ENCODE results near the gene ETF1. TPM values are rescaled to one million over a fixed set of nuclear protein-coding genes. Genes with fewer than 3 reads are reported as not detected.
A peak's percentile ranks its signal among the peaks of the same experiment; 100 is the strongest.

ETF1 gene
- 100 to 1,000 TPM; 150 to 165 TPM for total RNA-seq
- total RNA-seq: 180 to 325 reads per million in 2 donors

DNA sequence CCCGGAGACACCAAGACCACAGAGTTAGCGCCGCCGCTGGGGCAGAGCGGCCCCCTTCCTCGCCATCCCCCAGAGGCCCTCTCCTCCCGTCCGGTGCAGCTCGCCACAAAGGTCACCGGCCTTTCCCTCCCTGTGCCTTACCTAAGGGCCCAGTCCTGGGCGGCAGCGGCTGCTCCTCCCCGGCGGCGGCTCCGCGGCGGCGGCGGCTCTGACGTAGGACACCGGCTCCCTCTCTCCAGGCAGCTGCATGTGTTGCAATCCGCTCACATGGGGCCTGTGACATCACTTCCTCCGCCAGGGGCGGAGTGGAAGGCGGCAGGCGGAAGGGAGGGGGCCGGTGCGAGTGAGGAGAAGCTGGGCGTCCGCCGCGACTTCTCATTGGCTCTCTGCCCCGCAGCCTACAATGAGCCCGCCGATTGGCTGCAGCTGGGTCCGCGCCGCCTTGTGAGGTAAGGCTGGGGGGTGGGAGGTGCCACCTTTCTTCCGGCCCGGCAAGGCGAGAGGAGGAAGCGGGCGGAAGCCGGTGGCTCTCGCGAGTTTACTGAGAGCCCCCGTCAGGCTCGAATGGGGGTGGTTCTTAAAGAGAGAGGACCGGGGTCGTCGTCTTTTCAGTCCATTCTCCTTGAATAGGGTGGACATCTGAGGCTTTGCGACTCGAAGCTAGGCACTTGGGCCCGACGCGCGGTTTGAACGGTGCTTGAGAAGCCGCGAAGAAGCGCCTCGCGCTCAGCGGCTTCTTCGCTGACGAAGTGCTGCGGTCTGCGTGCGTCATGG is at the start of gene ETF1:
TSS of gene ETF1 (minus strand) at position 281 of the 774 bp plus-strand sequence. CDS start 318 bp downstream, outside the sequence.
- H3K36me3 Mint-ChIP-seq (ENCODE audit: low read depth): peaks cover 6% of the 10 kb centered on the region
- H3K9me3 ChIP-seq (ENCODE audit: control insufficient read depth, low read length, poor library complexity, severe bottlenecking): no peaks in the 10 kb centered on the region
- peaks cover 50% of the 10 kb centered on the region for H3K4me1 Mint-ChIP-seq
- no peaks in the 10 kb centered on the region for H3K27me3 Mint-ChIP-seq
- peak within 1 kb of the TSS; percentile 100 for H3K4me3 Mint-ChIP-seq
- DNase-seq: peak; percentile 98 to 99 (median 99)
- peak within 1 kb of the TSS; percentile 100 for H3K27ac Mint-ChIP-seq
- ATAC-seq: peak; percentile 90

DNA sequence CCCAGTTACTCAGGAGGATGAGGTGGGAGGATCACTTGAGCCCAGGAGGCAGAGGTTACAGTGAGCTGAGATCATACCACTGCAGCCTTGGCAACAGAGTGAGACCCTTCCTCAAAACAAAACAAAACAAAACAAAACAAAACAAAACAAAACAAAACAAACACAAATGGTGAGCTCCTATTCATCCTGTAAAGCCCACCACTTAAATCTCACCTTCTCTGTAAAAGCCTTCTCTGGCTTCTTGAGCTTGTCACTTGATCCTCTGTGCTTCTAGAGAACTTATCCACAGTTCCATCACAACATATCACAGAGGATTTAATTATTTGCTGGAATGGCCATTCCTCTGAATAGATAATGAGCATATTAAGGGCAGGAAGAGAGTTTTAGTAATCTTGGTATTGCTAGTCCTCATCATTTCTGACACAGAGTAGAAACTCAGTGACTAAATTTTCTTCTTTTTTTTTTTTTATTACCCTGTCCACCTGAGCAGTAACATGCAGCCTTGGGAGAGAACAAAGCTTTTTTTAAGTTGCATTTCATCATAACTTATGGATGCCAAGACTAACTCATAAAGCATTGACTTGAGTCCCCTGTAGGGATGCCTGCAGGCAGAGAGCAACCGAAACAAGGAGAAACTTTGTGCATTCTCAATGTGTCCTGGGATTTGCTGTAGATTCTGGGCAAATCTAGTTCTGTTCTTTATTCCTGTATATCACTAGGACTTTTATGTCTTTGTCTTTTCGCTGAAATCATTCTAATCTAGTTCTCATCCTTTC is 45.2 kb upstream of the ETF1 start:
- H3K4me1 Mint-ChIP-seq: no peaks in the 10 kb centered on the region
- no peaks in the 10 kb centered on the region for H3K9me3 ChIP-seq (ENCODE audit: control insufficient read depth, low read length, poor library complexity, severe bottlenecking)
- ATAC-seq (no peak), DNase-seq (no peak)
- H3K4me3 Mint-ChIP-seq: no peak overlapping the region
- H3K27ac Mint-ChIP-seq: no peak overlapping the region
- H3K27me3 Mint-ChIP-seq: peaks cover 33% of the 10 kb centered on the region
- H3K36me3 Mint-ChIP-seq (ENCODE audit: low read depth): no peaks in the 10 kb centered on the region

DNA sequence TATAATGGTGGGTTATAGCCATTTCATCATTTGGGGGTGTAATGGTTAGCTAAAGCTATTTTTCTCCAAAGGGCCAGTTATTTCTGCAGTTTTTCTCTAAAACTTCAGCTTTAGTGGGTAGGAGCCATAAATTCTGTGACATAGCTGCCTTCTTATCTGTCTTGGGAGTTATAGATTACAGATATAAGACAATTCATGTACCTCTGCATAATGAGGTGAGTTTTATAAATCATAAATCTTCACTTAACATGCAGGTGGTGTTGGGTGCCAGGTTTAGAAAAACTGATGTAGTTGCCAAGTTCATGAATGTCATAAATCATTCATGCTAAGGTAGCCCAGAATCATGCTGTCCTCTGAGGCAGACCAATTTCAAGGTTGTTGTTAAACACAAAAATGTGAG is 42.1 kb upstream of the ETF1 start:
- ATAC-seq (no peak), DNase-seq (no peak)
- no peaks in the 10 kb centered on the region for H3K9me3 ChIP-seq (ENCODE audit: control insufficient read depth, low read length, poor library complexity, severe bottlenecking)
- Mint-ChIP-seq H3K4me3 (no peak overlapping the region), H3K27ac (no peak overlapping the region), H3K27me3 (peaks cover 26% of the 10 kb centered on the region), H3K4me1 (no peaks in the 10 kb centered on the region), H3K36me3 (ENCODE audit: low read depth) (no peaks in the 10 kb centered on the region)

DNA sequence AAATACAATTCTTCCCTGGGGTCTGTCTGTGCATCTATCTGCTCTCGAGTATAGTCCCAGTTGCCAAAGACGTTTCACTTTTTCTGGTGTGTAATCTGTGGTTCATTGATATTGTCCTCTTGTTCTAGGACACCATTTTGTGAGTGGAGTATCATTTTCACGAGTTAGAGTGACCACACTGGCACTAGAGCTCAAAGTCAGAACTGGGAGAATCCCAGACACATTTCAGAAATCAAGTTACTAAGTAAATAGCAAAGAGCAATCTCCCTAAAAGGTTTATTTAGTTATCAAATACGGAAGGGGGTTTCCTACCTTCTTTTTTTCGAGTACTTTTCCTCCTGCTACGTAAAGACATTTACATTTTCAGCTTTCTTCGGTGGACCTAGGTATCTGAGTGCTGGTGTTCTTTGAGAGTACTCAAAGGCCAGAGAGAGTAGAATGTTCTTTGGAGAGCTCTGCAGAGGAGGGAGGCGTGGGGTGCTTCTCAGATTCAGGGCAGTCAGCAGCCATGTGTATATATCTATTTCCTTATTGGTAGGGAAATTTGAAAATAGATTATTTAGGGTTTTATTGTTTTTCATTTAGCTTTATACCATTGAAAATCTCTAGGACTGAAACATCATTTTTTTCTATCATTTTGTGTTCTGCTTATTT is 41.1 kb upstream of the ETF1 start:
- Mint-ChIP-seq H3K36me3 (ENCODE audit: low read depth) (no peaks in the 10 kb centered on the region), H3K27me3 (peaks cover 26% of the 10 kb centered on the region), H3K27ac (no peak overlapping the region), H3K4me3 (no peak overlapping the region), H3K4me1 (no peaks in the 10 kb centered on the region)
- no peak for ATAC-seq
- DNase-seq: no peak
- H3K9me3 ChIP-seq (ENCODE audit: control insufficient read depth, low read length, poor library complexity, severe bottlenecking): no peaks in the 10 kb centered on the region

DNA sequence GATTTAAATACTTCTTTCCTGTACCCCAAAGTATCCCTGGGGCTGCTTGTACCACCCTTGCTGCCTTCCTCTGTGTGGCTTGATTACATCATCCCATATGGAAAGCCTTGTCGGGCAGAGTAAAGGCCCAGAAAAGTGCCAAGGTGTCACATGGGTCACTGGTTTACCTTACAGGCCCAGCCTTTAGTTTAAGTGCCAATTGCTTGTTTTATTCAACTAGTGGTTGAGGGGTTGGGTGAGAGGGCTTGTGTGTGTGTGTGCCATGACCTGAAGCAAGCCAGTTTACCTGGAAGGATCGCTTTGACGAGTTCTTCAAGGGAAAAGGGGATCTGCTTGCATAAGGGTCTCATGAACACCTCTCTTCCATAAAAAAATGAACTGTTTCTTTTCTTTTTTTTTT is 39.9 kb upstream of the ETF1 start:
- Mint-ChIP-seq H3K36me3 (ENCODE audit: low read depth) (no peaks in the 10 kb centered on the region), H3K27ac (no peak overlapping the region), H3K4me1 (peaks cover under 1% of the 10 kb centered on the region), H3K4me3 (no peak overlapping the region), H3K27me3 (peaks cover 24% of the 10 kb centered on the region)
- no peaks in the 10 kb centered on the region for H3K9me3 ChIP-seq (ENCODE audit: control insufficient read depth, low read length, poor library complexity, severe bottlenecking)
- DNase-seq (no peak), ATAC-seq (no peak)

DNA sequence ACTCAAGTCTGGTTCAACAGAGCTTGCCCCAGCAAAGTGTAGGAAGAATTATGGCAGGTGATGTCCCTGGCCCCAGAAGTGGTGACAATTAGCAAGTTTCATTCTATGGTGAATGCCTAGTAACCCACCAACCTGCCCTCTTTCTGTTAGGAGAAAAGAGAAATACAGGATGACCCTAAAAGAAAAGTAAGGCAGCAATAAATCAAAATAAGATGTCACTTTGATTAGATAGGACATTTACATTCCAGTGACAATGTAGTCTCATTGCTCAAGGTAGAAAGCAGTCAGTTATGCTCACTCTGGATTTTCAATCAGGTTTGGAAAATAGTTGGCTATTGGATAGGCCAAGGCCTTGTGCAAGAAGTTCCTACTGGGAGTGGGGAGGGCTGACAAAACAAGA is 37.7 kb upstream of the ETF1 start:
- H3K27me3 Mint-ChIP-seq: peaks cover 10% of the 10 kb centered on the region
- H3K36me3 Mint-ChIP-seq (ENCODE audit: low read depth): no peaks in the 10 kb centered on the region
- ATAC-seq: no peak
- no peak overlapping the region for H3K4me3 Mint-ChIP-seq
- DNase-seq: no peak
- H3K27ac Mint-ChIP-seq: no peak overlapping the region
- peaks cover 4% of the 10 kb centered on the region for H3K4me1 Mint-ChIP-seq
- no peaks in the 10 kb centered on the region for H3K9me3 ChIP-seq (ENCODE audit: control insufficient read depth, low read length, poor library complexity, severe bottlenecking)

DNA sequence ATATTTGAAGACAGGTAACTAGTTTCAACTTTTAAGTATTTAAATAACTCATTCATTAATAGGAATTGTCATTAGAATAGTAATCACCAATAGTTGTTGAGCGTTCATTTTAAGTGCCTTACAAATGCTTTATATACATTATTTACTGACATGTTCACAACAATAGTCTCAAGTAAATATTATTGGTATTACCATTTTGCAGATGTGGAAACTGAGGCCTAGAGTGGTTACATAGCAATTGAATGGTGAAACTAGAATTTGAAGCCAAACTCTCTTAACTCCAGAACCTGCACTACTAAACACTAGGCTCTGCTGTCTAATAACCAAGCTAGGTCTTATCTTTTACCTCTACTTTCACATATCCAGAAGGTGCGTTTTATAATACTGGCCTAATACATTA is 37.0 kb upstream of the ETF1 start:
- Mint-ChIP-seq H3K27ac (no peak overlapping the region), H3K4me1 (peaks cover 7% of the 10 kb centered on the region), H3K36me3 (ENCODE audit: low read depth) (no peaks in the 10 kb centered on the region), H3K4me3 (no peak overlapping the region), H3K27me3 (peaks cover 5% of the 10 kb centered on the region)
- no peak for DNase-seq
- no peaks in the 10 kb centered on the region for H3K9me3 ChIP-seq (ENCODE audit: control insufficient read depth, low read length, poor library complexity, severe bottlenecking)
- ATAC-seq: no peak

DNA sequence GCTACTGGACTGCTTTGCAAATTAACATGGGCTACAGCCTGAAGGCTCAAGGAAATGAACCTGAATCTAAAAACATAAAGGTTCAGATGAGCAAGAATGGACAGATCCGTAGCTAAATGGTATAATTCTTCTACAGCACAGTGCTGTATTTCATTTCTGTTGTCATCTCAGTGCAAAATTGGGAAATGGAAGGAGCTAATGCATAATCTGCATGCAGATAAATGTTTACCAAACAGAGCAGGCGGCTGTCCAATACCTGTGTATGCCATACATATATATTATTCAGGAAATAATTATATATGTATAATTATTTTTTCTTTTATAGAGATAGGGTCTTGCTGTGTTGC is 36.5 kb upstream of the ETF1 start:
- no peak for DNase-seq

DNA sequence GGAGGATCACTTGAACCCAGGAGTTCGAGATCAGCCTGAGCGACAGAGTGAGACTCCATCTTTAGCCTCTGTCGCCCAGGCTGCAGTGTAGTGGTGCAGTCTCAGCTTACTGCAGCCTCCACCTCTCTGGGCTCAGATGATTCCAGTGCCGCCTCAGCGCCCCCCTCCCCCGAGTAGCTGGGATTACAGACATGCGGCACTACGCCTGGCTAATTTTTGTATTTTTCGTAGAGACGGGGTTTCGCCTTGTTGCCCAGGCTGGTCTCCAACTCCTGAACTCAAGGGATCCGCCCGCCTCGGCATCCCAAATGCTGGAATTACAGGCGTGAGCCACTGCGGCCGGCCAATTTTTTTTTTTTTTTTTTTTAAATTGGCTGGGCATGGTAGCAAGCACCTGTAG is 34.4 kb upstream of the ETF1 start:
- no peak for DNase-seq
- Mint-ChIP-seq H3K27ac (no peak overlapping the region), H3K4me3 (no peak overlapping the region), H3K36me3 (ENCODE audit: low read depth) (peaks cover 4% of the 10 kb centered on the region), H3K27me3 (no peaks in the 10 kb centered on the region), H3K4me1 (peaks cover 23% of the 10 kb centered on the region)
- ATAC-seq: no peak
- no peaks in the 10 kb centered on the region for H3K9me3 ChIP-seq (ENCODE audit: control insufficient read depth, low read length, poor library complexity, severe bottlenecking)

More for the DNA sequence above, 36.5 kb upstream of the ETF1 start:
- H3K27ac Mint-ChIP-seq: no peak overlapping the region
- peaks cover 2% of the 10 kb centered on the region for H3K36me3 Mint-ChIP-seq (ENCODE audit: low read depth)
- ATAC-seq: no peak
- no peaks in the 10 kb centered on the region for H3K9me3 ChIP-seq (ENCODE audit: control insufficient read depth, low read length, poor library complexity, severe bottlenecking)
- H3K27me3 Mint-ChIP-seq: no peaks in the 10 kb centered on the region
- H3K4me3 Mint-ChIP-seq: no peak overlapping the region
- peaks cover 12% of the 10 kb centered on the region for H3K4me1 Mint-ChIP-seq

DNA sequence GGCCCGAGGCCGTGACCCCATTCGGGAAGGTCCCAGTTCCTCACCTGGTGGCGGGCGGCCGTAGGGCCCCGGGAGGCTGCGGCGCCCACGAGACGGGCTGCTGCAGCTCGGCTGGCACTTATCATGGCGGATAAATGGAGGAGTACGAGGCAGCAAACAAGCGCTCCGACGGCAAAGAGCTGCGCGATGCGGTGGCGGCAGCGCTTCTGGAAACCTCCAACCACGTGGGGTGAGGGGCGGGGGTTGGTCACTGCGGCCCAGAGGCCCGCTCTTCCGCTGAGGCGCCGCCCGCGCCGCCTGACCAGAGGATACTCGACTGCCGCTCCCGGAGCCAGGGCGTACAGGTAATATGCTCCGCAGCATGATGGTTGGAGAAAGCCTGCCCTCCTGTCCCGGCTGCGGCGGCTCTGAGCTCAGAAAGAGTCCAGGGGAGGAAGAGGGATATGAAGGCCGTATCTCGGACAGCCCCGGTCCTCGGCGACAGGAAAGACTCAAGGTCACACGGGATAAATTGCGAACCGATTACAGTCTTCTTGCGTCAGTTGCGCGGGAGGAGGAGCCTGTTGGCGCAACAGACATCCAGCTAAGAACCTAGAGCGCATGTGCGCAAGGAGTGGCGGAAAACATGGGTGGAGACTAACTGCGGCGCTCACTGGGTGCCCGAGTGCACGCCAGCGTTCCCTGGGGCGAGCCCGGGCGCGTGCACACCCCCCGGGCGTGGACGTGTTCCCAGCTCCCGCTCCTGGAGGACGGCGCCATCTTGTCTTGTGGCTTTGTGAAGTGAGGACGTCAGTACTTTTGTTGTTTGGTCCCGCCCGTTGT is 32.4 kb upstream of the ETF1 start, which contains the start of gene HSPA9:
TSS of gene HSPA9 (minus strand) at position 208 of the 822 bp plus-strand sequence. CDS start at position 125, 83 bp downstream.
- Mint-ChIP-seq H3K4me1 (peaks cover 26% of the 10 kb centered on the region), H3K36me3 (ENCODE audit: low read depth) (peaks cover 5% of the 10 kb centered on the region), H3K27me3 (no peaks in the 10 kb centered on the region), H3K27ac (peak within 1 kb of the TSS; percentile 99), H3K4me3 (peak within 1 kb of the TSS; percentile 95)
- ATAC-seq (peak; percentile 88), DNase-seq (peak; percentile 90 to 94 (median 93))
- H3K9me3 ChIP-seq (ENCODE audit: control insufficient read depth, low read length, poor library complexity, severe bottlenecking): no peaks in the 10 kb centered on the region

DNA sequence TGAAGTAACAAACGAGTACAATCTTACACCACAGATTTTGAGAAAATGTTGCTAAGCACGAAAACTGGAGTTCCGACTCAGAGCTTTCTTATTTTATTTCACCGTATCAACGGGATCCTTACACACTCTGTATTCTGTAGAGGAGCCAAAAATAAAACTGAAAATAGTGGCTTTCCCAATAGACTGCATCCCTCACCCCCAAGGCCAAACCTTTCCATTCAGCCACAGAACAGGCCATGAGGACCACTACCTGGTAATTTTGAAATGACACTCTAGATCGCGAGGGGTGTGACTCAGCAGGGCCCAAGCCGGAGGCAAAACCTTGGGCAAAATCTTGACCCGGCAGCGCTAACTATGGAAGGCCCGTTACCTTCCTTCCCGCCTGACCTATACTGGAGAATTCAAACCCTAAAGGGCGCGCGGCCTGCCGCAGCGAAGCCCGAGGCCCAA is 31.7 kb upstream of the ETF1 start:
- peak; percentile 13 for ATAC-seq
- peaks cover 5% of the 10 kb centered on the region for H3K36me3 Mint-ChIP-seq (ENCODE audit: low read depth)
- H3K27me3 Mint-ChIP-seq: no peaks in the 10 kb centered on the region
- DNase-seq: no peak
- H3K9me3 ChIP-seq (ENCODE audit: control insufficient read depth, low read length, poor library complexity, severe bottlenecking): no peaks in the 10 kb centered on the region
- peak overlapping the region; percentile 95 for H3K4me3 Mint-ChIP-seq
- H3K27ac Mint-ChIP-seq: peak overlapping the region; percentile 99
- H3K4me1 Mint-ChIP-seq: peaks cover 28% of the 10 kb centered on the region

DNA sequence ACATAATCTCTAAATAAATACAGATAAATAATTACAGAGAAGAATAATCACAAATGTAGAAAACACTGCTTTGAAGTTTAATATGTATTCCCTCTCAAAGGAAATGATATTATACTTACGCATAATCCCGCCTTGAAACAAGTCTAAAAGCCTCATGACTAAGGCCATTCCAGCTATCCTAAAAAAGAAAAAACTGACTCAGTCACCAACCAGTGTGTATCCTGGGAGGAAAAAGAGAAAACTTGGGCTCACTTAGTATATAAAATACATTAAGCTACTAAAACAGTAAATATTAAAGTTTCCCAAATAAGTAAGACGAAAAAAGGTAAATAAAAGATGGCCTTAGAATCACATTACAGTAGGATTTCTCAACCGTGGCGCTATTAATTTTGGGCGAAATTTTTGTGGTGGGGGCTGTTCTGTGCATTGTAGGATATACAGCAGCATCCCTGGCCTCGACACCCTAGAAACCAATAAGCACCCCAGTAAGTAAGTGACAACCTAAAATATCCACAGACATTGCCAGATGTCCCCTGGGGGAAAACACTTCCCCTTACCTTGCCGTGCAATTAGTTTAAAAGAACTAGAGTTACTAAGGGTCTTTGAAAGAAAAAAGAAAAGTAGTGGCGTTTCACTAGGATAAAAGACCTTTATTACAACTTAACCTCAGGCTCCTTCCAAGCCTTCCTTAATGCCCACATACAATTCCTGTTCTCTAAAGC is 31.1 kb upstream of the ETF1 start:
- DNase-seq (no peak), ATAC-seq (no peak)
- Mint-ChIP-seq H3K27ac (peak overlapping the region; percentile 99), H3K4me1 (peaks cover 28% of the 10 kb centered on the region), H3K36me3 (ENCODE audit: low read depth) (peaks cover 5% of the 10 kb centered on the region), H3K4me3 (peak overlapping the region; percentile 95), H3K27me3 (no peaks in the 10 kb centered on the region)
- no peaks in the 10 kb centered on the region for H3K9me3 ChIP-seq (ENCODE audit: control insufficient read depth, low read length, poor library complexity, severe bottlenecking)

Data from T-helper 17 cell (primary cell).